Measurements from ENCODE around the gene DYNLT5.
"Not testable (repeated sequence)": the region's sequence is repeated elsewhere in the genome, so short reads cannot be mapped to it uniquely, and the experiment has no call there.

Gene DYNLT5, protein sequence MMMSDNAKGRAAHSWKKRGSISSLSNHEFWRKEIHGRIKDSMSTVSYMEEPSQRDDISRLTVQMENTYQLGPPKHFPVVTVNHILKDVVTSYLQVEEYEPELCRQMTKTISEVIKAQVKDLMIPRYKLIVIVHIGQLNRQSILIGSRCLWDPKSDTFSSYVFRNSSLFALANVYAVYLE

DNA sequence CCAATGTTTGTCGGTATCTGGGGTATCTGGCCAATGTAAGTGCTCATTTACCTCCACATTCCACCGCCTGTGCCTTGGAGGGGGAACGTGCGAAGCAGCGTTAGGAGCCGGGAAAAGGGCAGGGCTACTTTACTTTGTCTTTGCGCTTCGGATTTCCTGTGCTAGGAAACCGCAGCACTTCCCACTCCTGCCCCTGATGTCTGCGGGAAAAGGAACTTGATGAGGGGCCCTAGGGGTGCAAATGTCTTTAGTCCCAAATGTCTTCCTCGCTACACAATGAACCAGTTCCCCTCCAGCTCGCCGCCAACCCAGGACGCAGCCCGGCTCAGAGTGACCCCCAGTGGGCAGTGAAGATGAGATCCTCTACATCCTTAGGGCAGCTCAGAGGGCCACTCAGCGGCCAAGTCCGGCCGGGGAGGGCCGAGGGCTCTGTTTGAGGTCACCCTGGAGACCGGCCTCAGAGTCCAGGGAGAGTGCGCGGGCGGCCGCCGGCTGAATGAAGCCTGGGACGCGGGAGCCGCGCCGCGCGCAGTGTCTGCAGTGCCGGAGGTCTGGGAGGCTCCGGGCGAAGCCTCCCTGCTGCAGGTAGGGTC, at the start of gene DYNLT5:
TSS of gene DYNLT5 (plus strand) at position 460 of the 593 bp plus-strand sequence. CDS start 2,200 bp downstream, outside the sequence.
- H3K4me1 Mint-ChIP-seq: peaks cover 6% of the 10 kb centered on the region
- no peaks in the 10 kb centered on the region for H3K9me3 Mint-ChIP-seq
- no peak for DNase-seq (ENCODE audit: low spot score in 2 of 2)
- H3K27me3 Mint-ChIP-seq: peaks cover 91% of the 10 kb centered on the region
- no peak for ATAC-seq (replicated peaks; ENCODE audit: extremely low read depth, poor library complexity, severe bottlenecking)
- peaks cover 3% of the 10 kb centered on the region for H3K36me3 Mint-ChIP-seq (ENCODE audit: insufficient read depth)
- no peak within 1 kb of the TSS for H3K27ac Mint-ChIP-seq (ENCODE audit: low read depth)
- peak within 1 kb of the TSS; percentile 2 for H3K4me3 Mint-ChIP-seq

GRCh38 chr1:66704177-66704875, 47.9 kb upstream of the DYNLT5 start:
- Mint-ChIP-seq H3K36me3 (ENCODE audit: insufficient read depth) (no peaks in the 10 kb centered on the region), H3K4me3 (no peak overlapping the region), H3K9me3 (no peaks in the 10 kb centered on the region), H3K4me1 (no peaks in the 10 kb centered on the region), H3K27ac (ENCODE audit: low read depth) (no peak overlapping the region), H3K27me3 (peaks cover 58% of the 10 kb centered on the region)
- no peak for ATAC-seq (replicated peaks; ENCODE audit: extremely low read depth, poor library complexity, severe bottlenecking)
- no peak for DNase-seq (ENCODE audit: low spot score in 2 of 2)

GRCh38 chr1:66705110-66705509, 47.1 kb upstream of the DYNLT5 start:
- Mint-ChIP-seq H3K4me1 (no peaks in the 10 kb centered on the region), H3K9me3 (no peaks in the 10 kb centered on the region), H3K4me3 (no peak overlapping the region), H3K27me3 (peaks cover 55% of the 10 kb centered on the region), H3K36me3 (ENCODE audit: insufficient read depth) (no peaks in the 10 kb centered on the region), H3K27ac (ENCODE audit: low read depth) (no peak overlapping the region)
- ATAC-seq (replicated peaks; ENCODE audit: extremely low read depth, poor library complexity, severe bottlenecking) (no peak), DNase-seq (ENCODE audit: low spot score in 2 of 2) (no peak)

- Mint-ChIP-seq H3K4me3 (no peak overlapping the region), H3K36me3 (ENCODE audit: insufficient read depth) (no peaks in the 10 kb centered on the region), H3K4me1 (no peaks in the 10 kb centered on the region), H3K27ac (ENCODE audit: low read depth) (no peak overlapping the region), H3K27me3 (peaks cover 43% of the 10 kb centered on the region), H3K9me3 (no peaks in the 10 kb centered on the region)
- DNase-seq (ENCODE audit: low spot score in 2 of 2): no peak
- ATAC-seq (replicated peaks; ENCODE audit: extremely low read depth, poor library complexity, severe bottlenecking): no peak
Measured at GRCh38 chr1:66711420-66711819, 40.8 kb upstream of the DYNLT5 start.

GRCh38 chr1:66712839-66713238, 39.4 kb upstream of the DYNLT5 start:
- no peak overlapping the region for H3K27ac Mint-ChIP-seq (ENCODE audit: low read depth)
- ATAC-seq (replicated peaks; ENCODE audit: extremely low read depth, poor library complexity, severe bottlenecking): no peak

DNA sequence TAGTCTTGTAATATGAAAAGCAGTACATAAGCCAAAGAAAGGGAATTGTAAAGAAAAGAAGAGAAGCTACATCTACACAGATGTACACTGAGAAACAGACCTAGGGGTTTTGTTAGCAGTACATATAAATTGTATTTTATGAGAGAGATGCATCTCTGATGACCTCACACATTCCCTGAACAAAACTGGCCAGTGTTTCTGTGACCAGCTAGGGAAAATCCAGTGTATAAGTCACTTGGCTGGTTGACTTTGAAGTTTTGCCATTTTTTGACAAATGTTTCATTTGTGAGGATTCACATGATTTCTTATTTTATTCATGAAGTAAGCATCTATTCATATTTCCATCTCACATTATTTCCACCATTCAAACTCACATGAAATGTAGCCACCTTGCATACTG, 28.3 kb upstream of the DYNLT5 start:
- Mint-ChIP-seq H3K4me1 (no peaks in the 10 kb centered on the region), H3K9me3 (no peaks in the 10 kb centered on the region), H3K36me3 (ENCODE audit: insufficient read depth) (peaks cover 2% of the 10 kb centered on the region), H3K27me3 (peaks cover 49% of the 10 kb centered on the region), H3K27ac (ENCODE audit: low read depth) (no peak overlapping the region), H3K4me3 (no peak overlapping the region)
- DNase-seq (ENCODE audit: low spot score in 2 of 2): no peak
- ATAC-seq (replicated peaks; ENCODE audit: extremely low read depth, poor library complexity, severe bottlenecking): no peak

More at GRCh38 chr1:66712839-66713238, 39.4 kb upstream of the DYNLT5 start:
- peaks cover 1% of the 10 kb centered on the region for H3K36me3 Mint-ChIP-seq (ENCODE audit: insufficient read depth)
- H3K4me1 Mint-ChIP-seq: no peaks in the 10 kb centered on the region
- peaks cover 54% of the 10 kb centered on the region for H3K27me3 Mint-ChIP-seq
- DNase-seq (ENCODE audit: low spot score in 2 of 2): no peak
- no peaks in the 10 kb centered on the region for H3K9me3 Mint-ChIP-seq
- no peak overlapping the region for H3K4me3 Mint-ChIP-seq

GRCh38 chr1:66725885-66726665, 26.2 kb upstream of the DYNLT5 start:
- ATAC-seq (replicated peaks; ENCODE audit: extremely low read depth, poor library complexity, severe bottlenecking): peak; percentile 59
- DNase-seq (ENCODE audit: low spot score in 2 of 2): peak; percentile 29 to 30
- H3K4me1 Mint-ChIP-seq: no peaks in the 10 kb centered on the region
- H3K4me3 Mint-ChIP-seq: no peak overlapping the region
- H3K36me3 Mint-ChIP-seq (ENCODE audit: insufficient read depth): peaks cover 2% of the 10 kb centered on the region
- peaks cover 56% of the 10 kb centered on the region for H3K27me3 Mint-ChIP-seq
- H3K27ac Mint-ChIP-seq (ENCODE audit: low read depth): no peak overlapping the region
- no peaks in the 10 kb centered on the region for H3K9me3 Mint-ChIP-seq

- H3K4me1 Mint-ChIP-seq: no peaks in the 10 kb centered on the region
- peaks cover 42% of the 10 kb centered on the region for H3K27me3 Mint-ChIP-seq
- no peaks in the 10 kb centered on the region for H3K9me3 Mint-ChIP-seq
- no peak for DNase-seq (ENCODE audit: low spot score in 2 of 2)
- H3K36me3 Mint-ChIP-seq (ENCODE audit: insufficient read depth): peaks cover 2% of the 10 kb centered on the region
- H3K27ac Mint-ChIP-seq (ENCODE audit: low read depth): no peak overlapping the region
- no peak for ATAC-seq (replicated peaks; ENCODE audit: extremely low read depth, poor library complexity, severe bottlenecking)
- H3K4me3 Mint-ChIP-seq: no peak overlapping the region
Measured at GRCh38 chr1:66728021-66728420, 24.2 kb upstream of the DYNLT5 start.

GRCh38 chr1:66728716-66729115, 23.5 kb upstream of the DYNLT5 start:
- H3K9me3 Mint-ChIP-seq; H3K27ac Mint-ChIP-seq (ENCODE audit: low read depth); H3K36me3 Mint-ChIP-seq (ENCODE audit: insufficient read depth); DNase-seq (ENCODE audit: low spot score in 2 of 2); H3K4me1 Mint-ChIP-seq; ATAC-seq (replicated peaks; ENCODE audit: extremely low read depth, poor library complexity, severe bottlenecking); H3K4me3 Mint-ChIP-seq: not testable (repeated sequence)
- H3K27me3 Mint-ChIP-seq: peaks cover 42% of the 10 kb centered on the region

- Mint-ChIP-seq H3K27ac (ENCODE audit: low read depth) (no peak overlapping the region), H3K4me1 (no peaks in the 10 kb centered on the region), H3K9me3 (no peaks in the 10 kb centered on the region), H3K36me3 (ENCODE audit: insufficient read depth) (peaks cover 2% of the 10 kb centered on the region), H3K4me3 (no peak overlapping the region), H3K27me3 (peaks cover 42% of the 10 kb centered on the region)
- DNase-seq (ENCODE audit: low spot score in 2 of 2): no peak
- no peak for ATAC-seq (replicated peaks; ENCODE audit: extremely low read depth, poor library complexity, severe bottlenecking)
Measured at GRCh38 chr1:66729119-66729518, 23.1 kb upstream of the DYNLT5 start.

DNA sequence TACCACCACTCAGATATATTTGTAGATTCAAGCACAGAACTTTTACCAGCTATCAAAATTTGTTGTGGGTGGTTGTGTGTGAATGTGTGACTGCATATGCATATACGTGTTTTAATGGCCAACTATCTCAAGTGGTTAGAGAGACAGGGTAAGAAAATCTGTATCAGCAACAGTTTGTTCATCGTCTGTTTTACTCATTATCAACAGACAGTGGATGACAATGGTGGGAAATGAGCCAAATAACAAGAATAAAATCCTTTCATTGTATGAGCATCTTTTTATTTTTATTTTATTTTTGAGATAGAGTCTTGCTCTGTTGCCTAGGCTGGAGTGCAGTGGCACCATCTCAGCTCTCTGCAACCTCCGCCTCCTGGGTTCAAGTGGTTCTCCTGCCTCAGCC, 22.7 kb upstream of the DYNLT5 start:
- Mint-ChIP-seq H3K36me3 (ENCODE audit: insufficient read depth) (peaks cover 2% of the 10 kb centered on the region), H3K27me3 (peaks cover 42% of the 10 kb centered on the region), H3K4me1 (no peaks in the 10 kb centered on the region), H3K27ac (ENCODE audit: low read depth) (no peak overlapping the region), H3K9me3 (no peaks in the 10 kb centered on the region), H3K4me3 (no peak overlapping the region)
- no peak for ATAC-seq (replicated peaks; ENCODE audit: extremely low read depth, poor library complexity, severe bottlenecking)
- DNase-seq (ENCODE audit: low spot score in 2 of 2): no peak

DNA sequence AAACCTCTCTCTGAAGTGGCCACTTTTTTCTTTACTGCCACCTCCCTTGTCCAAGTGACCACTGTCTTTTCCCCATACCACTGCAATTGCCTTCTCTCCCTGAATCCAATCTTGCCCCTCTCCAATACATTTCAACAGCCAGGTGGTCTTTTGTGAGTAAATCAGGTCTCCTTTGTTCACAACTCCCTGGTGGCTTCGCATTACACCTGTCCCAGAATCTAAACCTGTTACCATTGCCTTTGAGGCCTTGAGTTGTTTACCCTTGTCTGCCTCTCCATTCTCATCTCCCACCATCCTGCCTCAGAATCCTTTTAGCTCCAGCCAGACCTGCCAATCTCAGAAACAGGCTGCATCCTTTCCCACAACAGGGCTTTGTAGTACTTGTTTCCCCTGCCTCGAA, 21.8 kb upstream of the DYNLT5 start:
- H3K27me3 Mint-ChIP-seq: peaks cover 42% of the 10 kb centered on the region
- ATAC-seq (replicated peaks; ENCODE audit: extremely low read depth, poor library complexity, severe bottlenecking): no peak

More for the DNA sequence above, 21.8 kb upstream of the DYNLT5 start:
- no peaks in the 10 kb centered on the region for H3K9me3 Mint-ChIP-seq
- H3K4me1 Mint-ChIP-seq: no peaks in the 10 kb centered on the region
- no peak overlapping the region for H3K4me3 Mint-ChIP-seq
- H3K36me3 Mint-ChIP-seq (ENCODE audit: insufficient read depth): peaks cover 2% of the 10 kb centered on the region
- DNase-seq (ENCODE audit: low spot score in 2 of 2): no peak
- no peak overlapping the region for H3K27ac Mint-ChIP-seq (ENCODE audit: low read depth)

All from central memory CD8-positive, alpha-beta T cell (primary cell).